Measurements from ENCODE around the gene PLP1. TPM values are rescaled to one million over a fixed set of nuclear protein-coding genes. Genes with fewer than 3 reads are reported as not detected.

PLP1 gene
- total RNA-seq, 4 donors from 2014 or later: 0.98 to 1.3 (median 1.2) TPM

DNA sequence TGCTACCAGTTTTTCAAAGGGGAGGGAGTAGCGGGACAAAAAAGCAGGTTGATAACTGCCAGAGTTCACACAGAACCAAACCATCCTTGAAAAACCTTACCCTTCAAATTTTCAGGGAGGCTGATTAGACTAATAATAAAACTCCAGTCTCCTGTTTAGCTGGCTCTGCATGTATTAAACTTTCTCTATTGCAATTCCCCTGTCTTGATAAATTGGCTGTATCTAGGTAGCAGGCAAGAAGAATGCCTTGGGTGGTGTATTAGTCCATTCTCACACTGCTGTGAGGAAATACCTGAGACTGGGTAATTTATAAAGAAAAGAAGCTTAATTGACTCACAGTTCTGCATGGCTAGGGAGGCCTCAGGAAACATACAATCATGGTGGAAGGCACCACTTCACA is 18.1 kb upstream of the PLP1 start:
- TF ChIP-seq, protein P1, sequence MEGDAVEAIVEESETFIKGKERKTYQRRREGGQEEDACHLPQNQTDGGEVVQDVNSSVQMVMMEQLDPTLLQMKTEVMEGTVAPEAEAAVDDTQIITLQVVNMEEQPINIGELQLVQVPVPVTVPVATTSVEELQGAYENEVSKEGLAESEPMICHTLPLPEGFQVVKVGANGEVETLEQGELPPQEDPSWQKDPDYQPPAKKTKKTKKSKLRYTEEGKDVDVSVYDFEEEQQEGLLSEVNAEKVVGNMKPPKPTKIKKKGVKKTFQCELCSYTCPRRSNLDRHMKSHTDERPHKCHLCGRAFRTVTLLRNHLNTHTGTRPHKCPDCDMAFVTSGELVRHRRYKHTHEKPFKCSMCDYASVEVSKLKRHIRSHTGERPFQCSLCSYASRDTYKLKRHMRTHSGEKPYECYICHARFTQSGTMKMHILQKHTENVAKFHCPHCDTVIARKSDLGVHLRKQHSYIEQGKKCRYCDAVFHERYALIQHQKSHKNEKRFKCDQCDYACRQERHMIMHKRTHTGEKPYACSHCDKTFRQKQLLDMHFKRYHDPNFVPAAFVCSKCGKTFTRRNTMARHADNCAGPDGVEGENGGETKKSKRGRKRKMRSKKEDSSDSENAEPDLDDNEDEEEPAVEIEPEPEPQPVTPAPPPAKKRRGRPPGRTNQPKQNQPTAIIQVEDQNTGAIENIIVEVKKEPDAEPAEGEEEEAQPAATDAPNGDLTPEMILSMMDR (IDR thresholded peaks at IDR 0.05; ENCODE audit: low read depth): no peak

DNA sequence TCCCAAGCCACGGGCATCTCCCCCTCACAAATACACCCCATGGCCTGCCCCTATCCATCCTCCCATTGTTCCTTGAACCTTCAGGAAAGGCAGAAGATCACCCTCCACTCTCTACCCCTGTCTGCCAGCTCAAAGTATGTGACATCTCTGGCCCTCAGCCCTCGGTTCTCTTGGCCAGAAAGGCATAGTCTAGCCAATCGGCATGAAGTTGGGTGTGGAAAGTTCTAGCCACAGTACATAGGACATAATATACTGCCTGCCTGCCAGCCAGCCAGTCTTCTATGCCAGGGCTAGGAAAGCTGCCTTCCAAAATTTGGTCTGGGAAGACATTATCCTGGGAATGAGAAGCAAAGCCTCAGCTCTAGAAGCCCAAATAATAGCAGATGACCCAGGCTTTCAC is 3.2 kb upstream of the PLP1 start:
- TF ChIP-seq, protein P1 (IDR thresholded peaks at IDR 0.05; ENCODE audit: low read depth): no peak

- TF ChIP-seq, protein P1 (IDR thresholded peaks at IDR 0.05; ENCODE audit: low read depth): no peak
These were observed 2.5 kb upstream of the PLP1 start for GRCh38 chrX:103774070-103774642.

DNA sequence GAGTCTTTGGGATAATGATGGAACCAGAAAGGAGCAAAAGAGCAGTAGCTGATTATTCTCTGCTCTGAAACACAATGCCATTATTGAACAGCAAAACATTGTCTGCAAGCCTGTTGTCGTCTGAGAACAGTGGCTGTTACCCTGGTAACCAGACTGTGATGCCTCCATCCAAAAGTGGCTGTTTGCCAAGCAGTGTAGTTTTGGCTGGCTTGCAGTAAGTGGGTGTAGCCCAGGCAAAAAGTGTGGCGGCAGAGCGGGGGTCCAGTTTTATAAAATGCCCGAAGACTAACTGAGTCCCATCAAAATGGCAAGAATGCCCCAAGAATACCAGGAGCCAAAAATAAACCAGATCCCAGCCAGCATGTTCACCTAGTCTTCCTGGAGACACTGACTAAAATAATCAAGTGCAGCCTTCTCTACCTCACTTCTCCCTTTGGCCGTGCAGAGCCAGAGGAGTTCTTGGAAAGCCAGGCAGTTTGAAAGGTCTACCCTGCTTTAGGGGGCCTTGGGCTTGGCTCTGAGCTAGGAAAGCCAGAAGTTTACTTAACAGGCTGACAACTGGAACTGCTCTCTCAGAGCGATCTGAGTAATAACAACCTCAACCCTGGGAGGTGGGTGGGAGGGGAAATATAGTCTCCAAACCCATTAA is 2.6 kb downstream of the PLP1 start:
- TF ChIP-seq, protein P1 (IDR thresholded peaks at IDR 0.05; ENCODE audit: low read depth): no peak

- TF ChIP-seq, protein P1 (IDR thresholded peaks at IDR 0.05; ENCODE audit: low read depth): no peak
These were observed 3.9 kb downstream of the PLP1 start for GRCh38 chrX:103780336-103781061.

- TF ChIP-seq, protein P1 (IDR thresholded peaks at IDR 0.05; ENCODE audit: low read depth): no peak
These were observed 4.4 kb downstream of the PLP1 start for GRCh38 chrX:103781062-103781402.

DNA sequence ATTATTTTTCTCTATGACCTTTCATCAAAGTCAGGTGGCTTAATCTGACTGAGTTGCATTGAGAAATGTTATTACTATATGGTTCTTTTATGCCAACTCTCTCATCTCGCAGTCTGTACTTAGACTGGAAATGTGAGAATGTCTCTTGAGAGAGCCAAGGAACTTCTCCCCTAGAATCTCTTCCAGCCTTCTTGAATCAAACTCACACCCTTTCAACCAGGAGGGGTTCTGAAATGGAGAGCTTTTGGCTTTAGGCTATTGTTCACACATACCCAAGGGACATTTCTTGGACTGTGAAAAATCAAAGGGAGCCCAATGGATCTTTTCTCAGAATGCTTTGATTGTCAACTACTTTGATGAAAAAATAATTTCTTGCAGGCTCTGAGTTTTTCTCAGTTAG is 5.1 kb downstream of the PLP1 start:
- TF ChIP-seq, protein P1 (IDR thresholded peaks at IDR 0.05; ENCODE audit: low read depth): no peak
